H1 (cell line): ENCODE data around the gene SREK1IP1. TPM values are rescaled to one million over a fixed set of nuclear protein-coding genes. Genes with fewer than 3 reads are reported as not detected.

ENCODE experiments used
- CTCF ChIA-PET: fragments of 300-600 bp; sonication (Branson Sonifier 250); formaldehyde crosslinking; loops from one replicate; lab custom pipeline; 2021; ENCODE audit not compliant: partially characterized antibody; lab: Charles Lee
- POLR2A ChIA-PET: fragments of 300-600 bp; sonication (Branson Sonifier 250); formaldehyde crosslinking; loops from one replicate; lab custom pipeline; 2021; ENCODE audit warnings: inconsistent platforms; ENCODE audit not compliant: partially characterized antibody; lab: Charles Lee
- DNase-seq, 2 experiments: peaks; one replicate each; pipeline versions ENCODE4 v3.0.0 to v3.0.0-alpha.2; 2010 to 2022; ENCODE audit warnings: low spot score in 2 of 2, low read depth in 1 of 2, mixed read lengths in 1 of 2
- FAIRE-seq: peaks from 2 replicates; lab custom pipeline; 2011; peaks lifted over from hg19 to GRCh38; lab: Jason Lieb, UNC
- H2AFZ ChIP-seq: 2 replicates; pipeline ENCODE4 v1.8.1; 2012; ENCODE audit warnings: low read length, inconsistent platforms
- H2AK5ac ChIP-seq: 2 replicates; pipeline ENCODE4 v1.6.1; 2013; ENCODE audit warnings: low read depth, low read length
- H2BK120ac ChIP-seq: replicated peaks from 2 replicates; pipeline ENCODE3; 2013; ENCODE audit warnings: low read depth, low read length, inconsistent platforms
- H2BK12ac ChIP-seq: 2 replicates; pipeline ENCODE4 v1.6.1; 2013; ENCODE audit warnings: low read depth, low read length
- H2BK15ac ChIP-seq: 2 replicates; pipeline ENCODE4 v1.6.1; 2013; ENCODE audit warnings: low read length
- H2BK20ac ChIP-seq: 2 replicates; pipeline ENCODE4 v1.6.1; 2013; ENCODE audit warnings: low read length
- H2BK5ac ChIP-seq: 2 replicates; pipeline ENCODE4 v1.6.1; 2013; ENCODE audit warnings: low read depth, low read length
- H3K14ac ChIP-seq: 2 replicates; pipeline ENCODE4 v1.6.1; 2013; ENCODE audit warnings: inconsistent platforms; ENCODE audit not compliant: insufficient read length
- H3K18ac ChIP-seq: 2 replicates; pipeline ENCODE4 v1.6.1; 2013; ENCODE audit warnings: low read length; ENCODE audit errors: extremely low read depth
- H3K23ac ChIP-seq: 2 replicates; pipeline ENCODE4 v1.6.1; 2013; ENCODE audit warnings: inconsistent platforms; ENCODE audit not compliant: insufficient read length
- H3K23me2 ChIP-seq: 2 replicates; pipeline ENCODE4 v1.6.1; 2013; ENCODE audit warnings: low read depth, low read length
- H3K27ac ChIP-seq: 2 replicates; pipeline ENCODE4 v1.6.1; 2011; ENCODE audit warnings: low read depth, low read length, inconsistent platforms
- H3K27me3 ChIP-seq, 4 experiments: replicated peaks in 1 of 4; 1 replicate in 1 of 4; 2 replicates in 3 of 4; pipeline versions ENCODE4 v1.6.1 to v1.8.1; 2011 to 2013; ENCODE audit warnings: low read length in 3 of 4, mild to moderate bottlenecking in 3 of 4, inconsistent platforms in 2 of 4, mixed read lengths in 2 of 4, moderate library complexity in 1 of 4; ENCODE audit not compliant: control insufficient read depth in 3 of 4, insufficient read depth in 3 of 4; ENCODE audit errors: extremely low read depth in 1 of 4
- H3K36me3 ChIP-seq, 4 experiments: 2 replicates each; pipeline versions ENCODE4 v1.6.1 to v1.8.1; 2011 to 2013; ENCODE audit warnings: mild to moderate bottlenecking in 4 of 4, low read length in 3 of 4, moderate library complexity in 2 of 4, control low read depth in 1 of 4, inconsistent platforms in 1 of 4; ENCODE audit not compliant: insufficient read depth in 4 of 4, control insufficient read depth in 2 of 4
- H3K4ac ChIP-seq: replicated peaks from 2 replicates; pipeline ENCODE3; 2013; ENCODE audit warnings: low read length, low read depth, mixed read lengths, inconsistent platforms; ENCODE audit not compliant: insufficient read length
- H3K4me1 ChIP-seq, 4 experiments: replicated peaks in 1 of 4; 1 replicate in 1 of 4; 2 replicates in 3 of 4; pipeline versions ENCODE4 v1.6.1 to v1.8.1; 2011 to 2013; ENCODE audit warnings: low read length in 3 of 4, inconsistent platforms in 2 of 4, mixed read lengths in 1 of 4; ENCODE audit not compliant: insufficient read depth in 4 of 4, control insufficient read depth in 3 of 4
- H3K4me2 ChIP-seq, 2 experiments: 2 replicates each; pipeline versions ENCODE4 v1.6.1 to v1.8.1; 2011 to 2013; ENCODE audit warnings: low read depth in 2 of 2, low read length in 2 of 2, control low read depth in 1 of 2, inconsistent platforms in 1 of 2, mild to moderate bottlenecking in 1 of 2; ENCODE audit not compliant: insufficient read depth in 1 of 2
- H3K4me3 ChIP-seq, 4 experiments: fragments of 200-600, 300-600 bp in 1 of 4; sonication (generic), shearing (Covaris generic), sonication (Bioruptor Twin) in 1 of 4; 2 replicates each; pipeline versions ENCODE4 v1.5.1 to v1.8.1; 2011 to 2016; ENCODE audit warnings: low read length in 4 of 4, low read depth in 3 of 4, control low read depth in 2 of 4, inconsistent platforms in 2 of 4, mild to moderate bottlenecking in 2 of 4, mixed read lengths in 1 of 4, moderate library complexity in 1 of 4; ENCODE audit not compliant: insufficient read depth in 2 of 4; ENCODE audit errors: extremely low read depth in 1 of 4
- H3K56ac ChIP-seq: replicated peaks from 2 replicates; pipeline ENCODE3; 2013; ENCODE audit warnings: low read depth, mild to moderate bottlenecking, mixed read lengths, low read length, inconsistent platforms; ENCODE audit not compliant: insufficient read length
- H3K79me1 ChIP-seq: 2 replicates; pipeline ENCODE4 v1.6.1; 2013; ENCODE audit warnings: low read depth, low read length, control low read depth
- H3K79me2 ChIP-seq, 2 experiments: 2 replicates each; pipeline versions ENCODE4 v1.6.1 to v1.8.1; 2012 to 2013; ENCODE audit warnings: low read length in 2 of 2, mild to moderate bottlenecking in 2 of 2, inconsistent platforms in 1 of 2; ENCODE audit not compliant: insufficient read depth in 2 of 2, control insufficient read depth in 1 of 2
- H3K9ac ChIP-seq, 4 experiments: replicated peaks in 1 of 4; 1 replicate in 1 of 4; 2 replicates in 3 of 4; pipeline versions ENCODE4 v1.6.1 to v1.8.1; 2011 to 2013; ENCODE audit warnings: low read depth in 3 of 4, low read length in 3 of 4, control low read depth in 2 of 4, mild to moderate bottlenecking in 2 of 4, moderate library complexity in 2 of 4, inconsistent platforms in 1 of 4; ENCODE audit errors: extremely low read depth in 1 of 4
- H3K9me3 ChIP-seq, 2 experiments: 2 replicates each; pipeline versions ENCODE4 v1.6.1 to v1.8.1; 2012 to 2013; ENCODE audit warnings: mild to moderate bottlenecking in 2 of 2, moderate library complexity in 2 of 2, control low read depth in 1 of 2, inconsistent platforms in 1 of 2, low read depth in 1 of 2, low read length in 1 of 2, mixed read lengths in 1 of 2; ENCODE audit not compliant: insufficient read depth in 2 of 2
- H4K20me1 ChIP-seq, 2 experiments: replicated peaks in 1 of 2; 2 replicates each; pipeline versions ENCODE3 to v1.8.1; 2011 to 2013; ENCODE audit warnings: inconsistent platforms in 2 of 2, low read length in 2 of 2, mild to moderate bottlenecking in 1 of 2; ENCODE audit not compliant: insufficient read depth in 2 of 2, control insufficient read depth in 1 of 2
- H4K5ac ChIP-seq: 2 replicates; pipeline ENCODE4 v1.6.1; 2013; ENCODE audit warnings: low read length, low read depth, mixed read lengths, inconsistent platforms; ENCODE audit not compliant: insufficient read length
- H4K8ac ChIP-seq: 2 replicates; pipeline ENCODE4 v1.8.0; 2013; ENCODE audit warnings: mild to moderate bottlenecking, moderate library complexity, low read length, inconsistent platforms; ENCODE audit not compliant: insufficient read depth; ENCODE audit errors: extremely low read depth
- H4K91ac ChIP-seq: replicated peaks from 2 replicates; pipeline ENCODE3; 2013; ENCODE audit warnings: low read length, mixed read lengths, inconsistent platforms; ENCODE audit not compliant: insufficient read length
- BRCA1 ChIP-seq: IDR thresholded peaks from 2 replicates; pipeline ENCODE4 v1.6.1; 2012; ENCODE audit warnings: low read depth, low read length, improper control_type of control experiment
- EGR1 ChIP-seq: IDR thresholded peaks from 2 replicates; pipeline ENCODE4 v1.6.1; 2011; ENCODE audit warnings: low read depth, low read length, borderline replicate concordance
- EP300 ChIP-seq, 2 experiments: IDR thresholded peaks; 1 replicate in 1 of 2; 2 replicates in 1 of 2; pipeline ENCODE4 v1.6.1; 2011 to 2012; ENCODE audit warnings: low read depth in 2 of 2, low read length in 2 of 2, mild to moderate bottlenecking in 2 of 2, borderline replicate concordance in 1 of 2, inconsistent platforms in 1 of 2, moderate library complexity in 1 of 2
- HDAC2 ChIP-seq, 2 experiments: fragments of 300-600 bp in 1 of 2; sonication (generic) in 1 of 2; IDR thresholded peaks; 2 replicates each; pipeline ENCODE4 v1.6.1; 2011 to 2012; ENCODE audit warnings: low read depth in 2 of 2, low read length in 2 of 2, mild to moderate bottlenecking in 2 of 2, moderate library complexity in 2 of 2, borderline replicate concordance in 1 of 2, inconsistent platforms in 1 of 2
- HDAC6 ChIP-seq: IDR thresholded peaks from one replicate; pipeline ENCODE4 v1.7.1; 2012; ENCODE audit warnings: low read depth, mild to moderate bottlenecking, inconsistent platforms, low read length, moderate library complexity
- KDM1A ChIP-seq: fragments of 200-600, 300-600 bp; sonication (generic); IDR thresholded peaks from 2 replicates; pipeline ENCODE4 v1.7.1; 2016; ENCODE audit warnings: mild to moderate bottlenecking, low read length, borderline replicate concordance
- KDM5A ChIP-seq: fragments of 200-600 bp; IDR thresholded peaks from 2 replicates; pipeline ENCODE4 v1.7.1; 2012; ENCODE audit warnings: mild to moderate bottlenecking, low read length, inconsistent platforms, mixed read lengths
- MAFK ChIP-seq: IDR thresholded peaks from 2 replicates; pipeline ENCODE4 v1.6.1; 2012; ENCODE audit warnings: low read depth, mild to moderate bottlenecking, improper control_type of control experiment, low read length
- RBBP5 ChIP-seq: IDR thresholded peaks from 2 replicates; pipeline ENCODE4 v1.7.1; 2012; ENCODE audit warnings: low read depth, mild to moderate bottlenecking, inconsistent platforms, low read length, moderate library complexity, borderline replicate concordance
- SRF ChIP-seq: IDR thresholded peaks from 2 replicates; pipeline ENCODE4 v1.6.1; 2011; ENCODE audit warnings: mild to moderate bottlenecking, low read depth, low read length, moderate library complexity
- TEAD4 ChIP-seq: IDR thresholded peaks from 2 replicates; pipeline ENCODE4 v1.6.1; 2012; ENCODE audit warnings: low read depth, low read length, inconsistent platforms, mixed read lengths
- WGBS, 2 experiments: shearing (Covaris generic) in 1 of 2; methylation state at CpG; one replicate each; pipeline versions ENCODE4 v1.1.6 to v1.1.7; 2013 to 2015; ENCODE audit warnings: low lambda C conversion rate in 2 of 2, mixed read lengths in 2 of 2, inconsistent platforms in 1 of 2, low coverage in 1 of 2, missing lambda C conversion rate in 1 of 2; ENCODE audit not compliant: insufficient replicate concordance in 2 of 2, insufficient coverage in 1 of 2, insufficient read length in 1 of 2; ENCODE audit errors: extremely low coverage in 1 of 2, missing lambda C conversion rate in 1 of 2; 5-methylcytosine and 5-hydroxymethylcytosine counted together
- polyA plus RNA-seq, 7 experiments: library from polyadenylated mRNA; depleted of rRNA in 3 of 7; stranded (reverse) in 5 of 7; unstranded in 2 of 7; fragments of >200 nt in 5 of 7; fragments of 200-250 nt in 2 of 7; gene quantifications; 1 replicate in 5 of 7; 2 replicates in 1 of 7; 4 replicates in 1 of 7; pipeline versions ENCODE4 v1.2.1 to v1.2.3, GENCODE V29; 2011 to 2013; ENCODE audit warnings: missing spikeins in 2 of 7, mixed read lengths in 2 of 7
- total RNA-seq: library from RNA; stranded (reverse); fragmentation: NEBNext Ultra II Directional; extraction: Animal tissue kit (Norgen Biotek cat#: 25700); gene quantifications from 2 replicates; pipeline ENCODE4 v1.2.1, GENCODE V29; 2021
- TF ChIP-seq, protein P1 (sequence below): IDR thresholded peaks from 2 replicates; pipeline ENCODE4 v1.6.1; 2012; ENCODE audit warnings: inconsistent platforms

The SREK1IP1 gene
- total and polyA plus RNA-seq, 2 of the 8 experiments (the other 6 are each of a cell fraction or from before 2014, with no cell fraction given) = 6.2 to 39.0 TPM

DNA sequence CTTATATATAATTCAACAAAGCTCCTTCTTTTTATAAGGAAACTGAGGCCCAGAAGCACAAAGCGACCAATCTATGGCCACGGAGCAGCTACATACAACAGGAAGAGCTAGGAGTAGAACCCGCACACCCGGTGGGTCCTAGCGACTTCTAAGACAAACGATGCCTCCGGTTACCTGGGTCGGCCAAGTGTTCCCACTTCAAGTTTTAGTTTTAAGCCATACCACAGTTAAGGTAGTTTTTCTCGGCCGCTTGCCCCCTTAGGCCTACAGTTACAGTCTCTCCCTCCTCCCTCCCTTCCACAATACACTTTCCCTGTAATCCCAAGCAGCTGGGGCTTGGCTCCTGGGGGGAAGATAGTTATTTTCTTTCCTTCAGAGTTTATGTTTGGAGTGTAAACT lies 533 bp downstream of the SREK1IP1 start:
- Histone ChIP-seq H4K91ac (peak overlapping the region; percentile 34), H3K79me1 (peaks cover 6% of the 10 kb centered on the region), H3K27ac (peak overlapping the region; percentile 97), H3K4me2 (peak overlapping the region; percentile 56 to 75), H4K5ac (no peak overlapping the region), H3K4me3 (peak overlapping the region; percentile 79 to 100 (median 98)), H3K23me2 (0 out of 2 replicates have a peak, but pooled peaks cover 2% of the 10 kb centered on the region), H2BK15ac (no peak overlapping the region), H3K4me1 (peaks cover 0 to 9% (median 3%) of the 10 kb centered on the region in 4 experiments; a peak in 4 of 7 replicates), H2BK20ac (no peak overlapping the region), H2BK12ac (peak overlapping the region; percentile 46; the same call in 1 of the 2 replicates), H3K4ac (no peak overlapping the region), H3K18ac (peak overlapping the region; percentile 2; the same call in 1 of the 2 replicates), H2BK5ac (peak overlapping the region; percentile 91), H4K20me1 (peaks cover 0 to 2% of the 10 kb centered on the region in 2 experiments), H2BK120ac (no peak overlapping the region), H3K79me2 (peaks cover 15 to 85% of the 10 kb centered on the region in 2 experiments; a peak in 3 of 4 replicates), H4K8ac (peak overlapping the region; percentile 97; the same call in 1 of the 2 replicates), H3K9me3 (no peaks in the 10 kb centered on the region), H3K36me3 (peaks cover 2 to 26% (median 11%) of the 10 kb centered on the region in 4 experiments; a peak in 4 of 8 replicates), H3K56ac (no peak overlapping the region), H3K27me3 (no peaks in the 10 kb centered on the region), H3K14ac (no peak overlapping the region), H3K9ac (peak overlapping the region; percentile 61 to 99 (median 86)), H2AK5ac (no peak overlapping the region), H2AFZ (0 out of 2 replicates have a peak overlapping the region, but pooled peaks have one; percentile 31), H3K23ac (no peak overlapping the region)
- ChIA-PET POLR2A (interaction anchor here (0.8 to 3.7 kb wide), 19 partner anchors 8 to 856 kb away, joined by 3 to 30 read pairs (median 4); partner anchors contain the start of genes ADAMTS6, SHISAL2B and TRIM23), CTCF (interaction anchor here (0.5 to 2.8 kb wide), 13 partner anchors 9 to 136 kb away, joined by 3 to 13 read pairs (median 3); partner anchors contain the start of gene SHISAL2B)
- no peak for FAIRE-seq
- 2% methylated on average over 10 of the region's 10 CpGs; no CpG with 5 or more reads in 1 of the 2 experiments for WGBS, 2 experiments
- no peak for DNase-seq
- no peak for TF ChIP-seq EGR1
- no peak for TF ChIP-seq SRF
- no peak for TF ChIP-seq HDAC2 (IDR thresholded peaks at IDR 0.05; ENCODE audit: borderline replicate concordance in 1 of 2, low read depth in 2 of 2, low read length in 2 of 2)
- TF ChIP-seq EP300 (IDR thresholded peaks at IDR 0.05; ENCODE audit: borderline replicate concordance in 1 of 2, low read depth in 2 of 2, low read length in 2 of 2) = no peak
- TF ChIP-seq BRCA1 = no peak
- TF ChIP-seq RBBP5 = no peak
- no peak for TF ChIP-seq KDM5A
- no peak for TF ChIP-seq HDAC6
- no peak for TF ChIP-seq KDM1A
- TF ChIP-seq, protein P1, sequence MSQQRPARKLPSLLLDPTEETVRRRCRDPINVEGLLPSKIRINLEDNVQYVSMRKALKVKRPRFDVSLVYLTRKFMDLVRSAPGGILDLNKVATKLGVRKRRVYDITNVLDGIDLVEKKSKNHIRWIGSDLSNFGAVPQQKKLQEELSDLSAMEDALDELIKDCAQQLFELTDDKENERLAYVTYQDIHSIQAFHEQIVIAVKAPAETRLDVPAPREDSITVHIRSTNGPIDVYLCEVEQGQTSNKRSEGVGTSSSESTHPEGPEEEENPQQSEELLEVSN = no peak
- TF ChIP-seq MAFK = no peak
- no peak for TF ChIP-seq TEAD4
